Spleen (tissue), 11 donors: ENCODE data around the gene LRRC53. TPM values are rescaled to one million over a fixed set of nuclear protein-coding genes. Genes with fewer than 3 reads are reported as not detected.
A peak's percentile ranks its signal among the peaks of the same experiment; 100 is the strongest.

Experiments used
- DNase-seq: peaks from one replicate; pipeline ENCODE4 v3.0.0-alpha.2; 2020
- H3K27ac ChIP-seq, 8 donors: fragments of 200-600 bp; sonication (generic) in 7 of 8; 1 replicate in 4 of 8; 2 replicates in 4 of 8; pipeline versions ENCODE4 v1.5.0 to v1.8.0; 2016 to 2021; ENCODE audit warnings: inconsistent platforms in 4 of 8, mild to moderate bottlenecking in 4 of 8, moderate library complexity in 1 of 8
- H3K27me3 ChIP-seq, 7 donors: fragments of 200-600 bp; sonication (generic) in 6 of 7; replicated peaks in 1 of 7; 1 replicate in 4 of 7; 2 replicates in 3 of 7; pipeline versions ENCODE4 v1.5.0 to v1.8.0; 2016 to 2021; ENCODE audit warnings: inconsistent platforms in 3 of 7, mild to moderate bottlenecking in 1 of 7
- H3K36me3 ChIP-seq, 6 donors: fragments of 200-600 bp; sonication (generic) in 5 of 6; 1 replicate in 4 of 6; 2 replicates in 2 of 6; pipeline versions ENCODE4 v1.5.0 to v1.8.0; 2016 to 2021; ENCODE audit warnings: inconsistent platforms in 2 of 6
- H3K4me1 ChIP-seq, 6 donors: fragments of 200-600 bp; sonication (generic) in 5 of 6; 1 replicate in 3 of 6; 2 replicates in 3 of 6; pipeline versions ENCODE4 v1.5.0 to v1.8.0; 2016 to 2021; ENCODE audit warnings: inconsistent platforms in 3 of 6
- H3K4me3 ChIP-seq, 8 donors: fragments of 200-600 bp; sonication (generic) in 7 of 8; 1 replicate in 4 of 8; 2 replicates in 4 of 8; pipeline versions ENCODE4 v1.5.0 to v1.8.0; 2016 to 2021; ENCODE audit warnings: inconsistent platforms in 4 of 8, mild to moderate bottlenecking in 4 of 8, moderate library complexity in 2 of 8
- H3K9me3 ChIP-seq, 8 donors: fragments of 200-600 bp; sonication (generic) in 7 of 8; 1 replicate in 4 of 8; 2 replicates in 4 of 8; pipeline versions ENCODE4 v1.5.0 to v1.8.0; 2016 to 2021; ENCODE audit warnings: inconsistent platforms in 4 of 8
- POLR2A ChIP-seq, 3 donors: fragments of 450-650 bp; IDR thresholded peaks; one replicate each; pipeline ENCODE4 v1.5.1; 2017; ENCODE audit warnings: antibody characterized with exemption in 3 of 3, mild to moderate bottlenecking in 1 of 3
- POLR2AphosphoS5 ChIP-seq, 3 donors: sonication (generic); formaldehyde crosslinking; IDR thresholded peaks; one replicate each; pipeline ENCODE4 v1.5.1; 2017; ENCODE audit warnings: antibody characterized with exemption in 3 of 3
- WGBS, 5 donors: extraction: QIAGEN DNeasy Blood & Tissue Kit in 3 of 5; methylation state at CpG; one replicate each; pipeline versions ENCODE4 v1.1.5 to v1.1.7; 2013 to 2018; 5-methylcytosine and 5-hydroxymethylcytosine counted together
- intact Hi-C: fragments of 100-400 bp; cut with DNase I; formaldehyde crosslinking; loops from one replicate; pipeline ENCODE4 v1.15.0; 2023; ENCODE audit warnings: low total_unique reads
- polyA plus RNA-seq, 3 donors: library from polyadenylated mRNA; stranded (reverse); fragments of 200-250 nt; gene quantifications; one replicate each; pipeline ENCODE4 v1.2.1, GENCODE V29; 2013
- total RNA-seq, 7 donors: library from RNA; depleted of rRNA in 3 of 7; stranded (reverse); fragments of >200 nt in 3 of 7; fragmentation: NEBNext Ultra II Directional in 4 of 7; extraction: Animal tissue kit (Norgen Biotek cat#: 25700) in 4 of 7; gene quantifications; one replicate each; pipeline versions ENCODE4 v1.1.0 to v1.2.1, GENCODE V29; 2016 to 2021
- TF ChIP-seq, protein P1 (sequence below), 11 experiments: fragments of 200-600 bp in 7 of 11; fragments of 450-650 bp in 4 of 11; sonication (generic) in 4 of 11; IDR thresholded peaks in 8 of 11; conservative IDR thresholded peaks in 3 of 11; 1 replicate in 7 of 11; 2 replicates in 4 of 11; pipeline versions ENCODE4 v1.4.0 to v1.8.0; 2016 to 2021; ENCODE audit warnings: antibody characterized with exemption in 11 of 11, inconsistent platforms in 4 of 11, mild to moderate bottlenecking in 1 of 11
- donor health status: healthy with polysubstance abuse.
- donor health status: DM: no; HTN: no; CAD: no; lungs with moderate emphysema.
- donor health status: DM: no; HTN: no; CAD: no.
- donor health status: Bipolar disorder and iron deficiency.
- donor health status: healthy.
- donor health status: DM: no; HTN: no; CAD: no.
- donor health status: DM: yes; HTN: yes; CAD: no.

LRRC53 gene
- total and polyA plus RNA-seq, 10 donors: not detected

DNA sequence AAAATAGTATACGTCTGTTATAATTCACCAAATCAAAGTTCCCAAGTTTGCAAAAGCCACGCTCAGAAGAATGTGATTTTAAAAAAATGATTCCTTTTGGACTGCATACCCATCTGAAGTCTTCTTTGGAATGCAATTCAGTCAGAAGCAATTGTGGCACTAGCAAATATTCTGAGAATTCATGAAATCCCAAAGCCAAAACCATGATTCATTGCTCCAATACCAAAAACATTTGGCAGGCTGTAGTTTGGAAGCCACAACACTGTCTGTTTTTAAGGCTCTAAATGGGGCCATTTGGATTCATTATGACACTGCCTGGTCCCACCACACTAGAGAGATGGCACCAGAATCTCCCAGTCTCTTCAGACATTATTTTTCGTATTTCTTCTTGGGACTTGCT is 21.8 kb upstream of the LRRC53 start:
- no peaks in the 10 kb centered on the region for H3K27me3 ChIP-seq
- H3K4me3 ChIP-seq: no peak overlapping the region
- DNase-seq: no peak
- no peak overlapping the region for H3K27ac ChIP-seq
- WGBS, 5 donors: 74 to 91% (median 78%) methylated on average over 3 of the region's 3 CpGs
- intact Hi-C loops: no loop called here
- TF ChIP-seq POLR2A (IDR thresholded peaks at IDR 0.05) (no peak), POLR2AphosphoS5 (IDR thresholded peaks at IDR 0.05) (no peak)
- TF ChIP-seq, protein P1, sequence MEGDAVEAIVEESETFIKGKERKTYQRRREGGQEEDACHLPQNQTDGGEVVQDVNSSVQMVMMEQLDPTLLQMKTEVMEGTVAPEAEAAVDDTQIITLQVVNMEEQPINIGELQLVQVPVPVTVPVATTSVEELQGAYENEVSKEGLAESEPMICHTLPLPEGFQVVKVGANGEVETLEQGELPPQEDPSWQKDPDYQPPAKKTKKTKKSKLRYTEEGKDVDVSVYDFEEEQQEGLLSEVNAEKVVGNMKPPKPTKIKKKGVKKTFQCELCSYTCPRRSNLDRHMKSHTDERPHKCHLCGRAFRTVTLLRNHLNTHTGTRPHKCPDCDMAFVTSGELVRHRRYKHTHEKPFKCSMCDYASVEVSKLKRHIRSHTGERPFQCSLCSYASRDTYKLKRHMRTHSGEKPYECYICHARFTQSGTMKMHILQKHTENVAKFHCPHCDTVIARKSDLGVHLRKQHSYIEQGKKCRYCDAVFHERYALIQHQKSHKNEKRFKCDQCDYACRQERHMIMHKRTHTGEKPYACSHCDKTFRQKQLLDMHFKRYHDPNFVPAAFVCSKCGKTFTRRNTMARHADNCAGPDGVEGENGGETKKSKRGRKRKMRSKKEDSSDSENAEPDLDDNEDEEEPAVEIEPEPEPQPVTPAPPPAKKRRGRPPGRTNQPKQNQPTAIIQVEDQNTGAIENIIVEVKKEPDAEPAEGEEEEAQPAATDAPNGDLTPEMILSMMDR (IDR thresholded peaks at IDR 0.05 in 8 of 11, conservative IDR thresholded peaks at IDR 0.05 in 3 of 11): no peak
- H3K4me1 ChIP-seq: no peaks in the 10 kb centered on the region
- H3K36me3 ChIP-seq: no peaks in the 10 kb centered on the region
- no peaks in the 10 kb centered on the region for H3K9me3 ChIP-seq

GRCh38 chr1:74531796-74532195 is 19.4 kb upstream of the LRRC53 start:
- no peak for DNase-seq
- H3K27ac ChIP-seq: no peak overlapping the region
- intact Hi-C loops: no loop called here
- TF ChIP-seq, protein P1 (IDR thresholded peaks at IDR 0.05 in 8 of 11, conservative IDR thresholded peaks at IDR 0.05 in 3 of 11): no peak
- TF ChIP-seq POLR2A (IDR thresholded peaks at IDR 0.05) (no peak), POLR2AphosphoS5 (IDR thresholded peaks at IDR 0.05) (no peak)
- no peaks in the 10 kb centered on the region for H3K36me3 ChIP-seq
- peaks cover 0 to 3% (median 0%) of the 10 kb centered on the region in 7 donors for H3K27me3 ChIP-seq
- 76 to 90% (median 88%) methylated on average over 1 of the region's 1 CpG for WGBS, 5 donors
- no peak overlapping the region for H3K4me3 ChIP-seq
- H3K9me3 ChIP-seq: no peaks in the 10 kb centered on the region
- H3K4me1 ChIP-seq: no peaks in the 10 kb centered on the region

- H3K4me3 ChIP-seq: no peak overlapping the region
- H3K27ac ChIP-seq: no peak overlapping the region
- intact Hi-C loops: no loop called here
- DNase-seq: no peak
- peaks cover 0 to 3% (median 0%) of the 10 kb centered on the region in 7 donors for H3K27me3 ChIP-seq
- TF ChIP-seq, protein P1 (IDR thresholded peaks at IDR 0.05 in 8 of 11, conservative IDR thresholded peaks at IDR 0.05 in 3 of 11): no peak
- no peak for TF ChIP-seq POLR2A (IDR thresholded peaks at IDR 0.05)
- TF ChIP-seq POLR2AphosphoS5 (IDR thresholded peaks at IDR 0.05): no peak
- no peaks in the 10 kb centered on the region for H3K36me3 ChIP-seq
- no peaks in the 10 kb centered on the region for H3K9me3 ChIP-seq
- no peaks in the 10 kb centered on the region for H3K4me1 ChIP-seq
Measured at GRCh38 chr1:74530892-74531291, 18.5 kb upstream of the LRRC53 start.

DNA sequence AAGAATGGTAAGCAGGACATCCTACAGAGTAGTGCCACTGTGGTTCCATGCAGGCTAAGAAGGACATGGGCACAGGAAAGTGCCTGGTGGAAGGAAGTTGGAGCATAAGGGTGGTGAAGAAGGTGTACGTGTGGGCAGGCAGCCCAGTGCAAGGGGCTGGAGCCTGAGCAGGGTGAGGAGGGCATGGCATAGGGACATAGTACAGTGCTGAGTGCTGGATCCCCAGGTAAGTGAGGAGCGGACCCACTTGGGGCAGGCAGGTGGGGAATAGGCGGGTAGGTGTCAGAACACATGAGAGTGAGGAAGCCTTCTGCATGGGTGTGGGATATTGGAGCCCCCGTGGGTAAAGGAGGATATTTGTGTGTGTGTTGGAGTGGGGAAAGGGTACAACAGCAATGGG is 15.7 kb upstream of the LRRC53 start:
- Histone ChIP-seq H3K27ac (no peak overlapping the region), H3K4me1 (no peaks in the 10 kb centered on the region), H3K36me3 (no peaks in the 10 kb centered on the region), H3K4me3 (no peak overlapping the region), H3K27me3 (peaks cover 0 to 3% (median 0%) of the 10 kb centered on the region in 7 donors), H3K9me3 (no peaks in the 10 kb centered on the region)
- peak; percentile 58 for DNase-seq
- intact Hi-C loops: no loop called here
- no peak for TF ChIP-seq POLR2A (IDR thresholded peaks at IDR 0.05)
- TF ChIP-seq, protein P1 (IDR thresholded peaks at IDR 0.05 in 8 of 11, conservative IDR thresholded peaks at IDR 0.05 in 3 of 11): no peak
- WGBS, 5 donors: 83 to 96% (median 86%) methylated on average over 4 of the region's 4 CpGs
